Fibroblast of pulmonary artery (primary cell): ENCODE data around the gene RRAGC.

Experiments used
- DNase-seq: peaks from one replicate; pipeline ENCODE4 v3.0.0-alpha.2; 2010; ENCODE audit warnings: low read depth
- H3K4me3 ChIP-seq: replicated peaks from 2 replicates; pipeline ENCODE4 v1.5.1; 2011; ENCODE audit warnings: low read depth, mild to moderate bottlenecking, control low read depth, low read length, moderate library complexity
- CTCF ChIP-seq: IDR thresholded peaks from 2 replicates; pipeline ENCODE4 v1.5.1; 2011; ENCODE audit warnings: mild to moderate bottlenecking, control low read depth, low read length, inconsistent platforms; ENCODE audit errors: missing control alignments

RRAGC gene

GRCh38 chr1:38859561-38860453, at the start of gene RRAGC:
TSS of gene RRAGC (minus strand) at chr1:38859772. CDS start at chr1:38859646, 126 bp downstream.
- TF ChIP-seq CTCF, result no peak
- peak within 1 kb of the TSS; percentile 86 for H3K4me3 ChIP-seq
- DNase-seq, result peak; percentile 98

- DNase-seq, result no peak
- no peak for TF ChIP-seq CTCF
- H3K4me3 ChIP-seq, result no peak overlapping the region
Measured at GRCh38 chr1:38908821-38909220, 49.2 kb upstream of the RRAGC start.

- DNase-seq, result no peak
- no peak overlapping the region for H3K4me3 ChIP-seq
- no peak for TF ChIP-seq CTCF
Measured at GRCh38 chr1:38905985-38906384, 46.4 kb upstream of the RRAGC start.

- DNase-seq, result no peak
- no peak for TF ChIP-seq CTCF
- no peak overlapping the region for H3K4me3 ChIP-seq
Measured at GRCh38 chr1:38899560-38899959, 40.0 kb upstream of the RRAGC start.

GRCh38 chr1:38898653-38899230, 39.2 kb upstream of the RRAGC start:
- DNase-seq, result no peak
- H3K4me3 ChIP-seq, result no peak overlapping the region
- no peak for TF ChIP-seq CTCF

- TF ChIP-seq CTCF, result no peak
- DNase-seq, result no peak
Measured at GRCh38 chr1:38896169-38896568, 36.6 kb upstream of the RRAGC start.

GRCh38 chr1:38892976-38893375, 33.4 kb upstream of the RRAGC start:
- DNase-seq, result no peak
- no peak overlapping the region for H3K4me3 ChIP-seq
- TF ChIP-seq CTCF, result no peak

More at GRCh38 chr1:38896169-38896568, 36.6 kb upstream of the RRAGC start:
- H3K4me3 ChIP-seq, result no peak overlapping the region
